ENCODE results near the gene STPG3. TPM values are rescaled to one million over a fixed set of nuclear protein-coding genes. Genes with fewer than 3 reads are reported as not detected.
A peak's percentile ranks its signal among the peaks of the same experiment; 100 is the strongest.

The STPG3 gene
- polyA plus RNA-seq, 2 of the 4 experiments (the other 2 are of a cell fraction), result not detected

- peak overlapping the region; percentile 97 for H3K4me2 ChIP-seq
- TF ChIP-seq HOXB5 (CRISPR knock-in tag; IDR thresholded peaks at IDR 0.05), result no peak
- no peak for TF ChIP-seq FOXS1 (CRISPR knock-in tag; IDR thresholded peaks at IDR 0.05)
- TF ChIP-seq CHD2 (IDR thresholded peaks at IDR 0.05; ENCODE audit: low read length, partially characterized antibody), result no peak
- no peak for TF ChIP-seq MAZ (IDR thresholded peaks at IDR 0.05; ENCODE audit: borderline replicate concordance, low read depth, low read length)
- no peak for TF ChIP-seq ZSCAN20 (CRISPR knock-in tag; IDR thresholded peaks at IDR 0.05)
- no peak for TF ChIP-seq HEYL (CRISPR knock-in tag; IDR thresholded peaks at IDR 0.05)
- TF ChIP-seq ZNF302 (CRISPR knock-in tag; IDR thresholded peaks at IDR 0.05), result no peak
- TF ChIP-seq USF2 (IDR thresholded peaks at IDR 0.05), result no peak
- TF ChIP-seq CBX8 (IDR thresholded peaks at IDR 0.05), result no peak
- TF ChIP-seq SREBF2 (IDR thresholded peaks at IDR 0.05), result no peak
- no peak for TF ChIP-seq KDM5A (IDR thresholded peaks at IDR 0.05)
- no peak for TF ChIP-seq CHD4 (IDR thresholded peaks at IDR 0.05; ENCODE audit: borderline replicate concordance)
- no peak for TF ChIP-seq JUNB (IDR thresholded peaks at IDR 0.05)
- TF ChIP-seq POLR2A (IDR thresholded peaks at IDR 0.05; ENCODE audit: low read length), result no peak
- no peak for TF ChIP-seq ELK1 (IDR thresholded peaks at IDR 0.05; ENCODE audit: low read depth, low read length)
- ATAC-seq (peak in 1 of 2 experiments; percentile 1; a peak in 3 of 6 replicates), DNase-seq (ENCODE audit: low read depth in 1 of 2, low spot score in 1 of 2) (no peak), FAIRE-seq (no peak)
- ChIA-PET CTCF (interaction anchor here (0.7 to 2.8 kb wide), 16 partner anchors 9 to 280 kb away, joined by 3 to 16 read pairs (median 4); partner anchors contain the start of genes EXD3, NOXA1, NRARP and RNF224), POLR2A (interaction anchor here (1.4 to 2.2 kb wide), 3 partner anchors 23 to 181 kb away, joined by 4 to 29 read pairs (median 13); partner anchors contain the start of genes NRARP and TUBB4B)
- peak overlapping the region; percentile 94 to 96 for H3K27ac ChIP-seq
- no peaks in the 10 kb centered on the region for H3K9me3 ChIP-seq
- H3K4me1 ChIP-seq, result peaks cover 35% of the 10 kb centered on the region
- peak overlapping the region; percentile 72 for H3K4me3 ChIP-seq
- WGBS (ENCODE audit: missing lambda C conversion rate), result 46% methylated on average over 27 of the region's 54 CpGs
Measured at GRCh38 chr9:137278061-137278701, 27.1 kb downstream of the STPG3 start.

- FAIRE-seq (no peak), ATAC-seq (no peak), DNase-seq (ENCODE audit: low read depth in 1 of 2, low spot score in 1 of 2) (no peak)
- H3K4me2 ChIP-seq, result peak overlapping the region; percentile 97
- TF ChIP-seq HOXB5 (CRISPR knock-in tag; IDR thresholded peaks at IDR 0.05) (no peak), RCOR1 (IDR thresholded peaks at IDR 0.05; ENCODE audit: low read depth, low read length) (no peak), REST (IDR thresholded peaks at IDR 0.05) (no peak), HEYL (CRISPR knock-in tag; IDR thresholded peaks at IDR 0.05) (no peak)
- H3K4me1 ChIP-seq, result peaks cover 35% of the 10 kb centered on the region
- ChIA-PET CTCF (interaction anchor here (1.0 to 2.5 kb wide), 7 partner anchors 11 to 274 kb away, joined by 3 to 9 read pairs (median 3); partner anchors contain the start of gene NRARP), POLR2A (interaction anchor here (1.4 kb wide), 1 partner anchor 38 kb away, joined by 4 read pairs; the partner anchor contains the start of gene TUBB4B)
- 96% methylated on average over 138 of the region's 139 CpGs for WGBS (ENCODE audit: missing lambda C conversion rate)
- H3K9me3 ChIP-seq, result no peaks in the 10 kb centered on the region
- H3K4me3 ChIP-seq, result peak overlapping the region; percentile 72
- H3K27ac ChIP-seq, result peak overlapping the region; percentile 94 to 96; a peak in 5 of 6 replicates
Measured at GRCh38 chr9:137278721-137279711, 27.9 kb downstream of the STPG3 start.
